PC-3 (cell line): ENCODE results near the gene NMRK2. TPM values are rescaled to one million over a fixed set of nuclear protein-coding genes. Genes with fewer than 3 reads are reported as not detected.

Experiments
- ATAC-seq: fragments of 200-7000 bp; cut with Tn5 transposase; 2 replicates; pipeline ENCODE4 v1.9.1; 2020; ENCODE audit warnings: mild to moderate bottlenecking, moderate library complexity
- BruUV-seq: library from RNA; stranded (reverse); fragments of 400-500 nt; replicated peaks from 2 replicates; lab custom pipeline; 2021; lab: Mats Ljungman, UMichigan
- CTCF ChIA-PET: fragments of 300-600 bp; sonication (Branson Sonifier 250); formaldehyde crosslinking; loops from one replicate; lab custom pipeline; 2022; ENCODE audit warnings: antibody characterized with exemption; lab: Charles Lee
- POLR2A ChIA-PET: fragments of 300-600 bp; sonication (Branson Sonifier 250); formaldehyde crosslinking; loops from one replicate; lab custom pipeline; 2022; ENCODE audit warnings: antibody characterized with exemption; ENCODE audit not compliant: unreplicated experiment; lab: Charles Lee
- DNase-seq: peaks from one replicate; pipeline ENCODE4 v3.0.0-alpha.2; 2015
- H2AFZ ChIP-seq: fragments of 300-600 bp; sonication (generic); 2 replicates; pipeline ENCODE4 v1.6.0; 2016; ENCODE audit warnings: antibody characterized with exemption, low read length
- H3F3A ChIP-seq: fragments of 300-600 bp; sonication (generic); one replicate; pipeline ENCODE4 v1.6.0; 2017; ENCODE audit warnings: antibody characterized with exemption, low read length, control low read depth, mild to moderate bottlenecking; ENCODE audit not compliant: unreplicated experiment
- H3K27ac ChIP-seq: fragments of 300-600 bp; sonication (generic); 2 replicates; pipeline ENCODE4 v1.5.1; 2016; ENCODE audit warnings: mild to moderate bottlenecking, low read length
- H3K27me3 ChIP-seq: fragments of 300-600 bp; sonication (generic); 2 replicates; pipeline ENCODE4 v1.6.1; 2016; ENCODE audit warnings: low read length, mixed read lengths
- H3K36me3 ChIP-seq: fragments of 300-600 bp; sonication (generic); 2 replicates; pipeline ENCODE4 v1.6.1; 2016; ENCODE audit warnings: low read depth, mixed run types, low read length, mixed read lengths
- H3K4me1 ChIP-seq: fragments of 300-600 bp; sonication (generic); 2 replicates; pipeline ENCODE4 v1.5.1; 2016; ENCODE audit warnings: low read length; ENCODE audit not compliant: insufficient read depth
- H3K4me2 ChIP-seq: fragments of 300-600 bp; sonication (generic); 2 replicates; pipeline ENCODE4 v1.6.0; 2016; ENCODE audit warnings: low read length
- H3K4me3 ChIP-seq: fragments of 300-600 bp; sonication (generic); 2 replicates; pipeline ENCODE4 v1.5.1; 2016; ENCODE audit warnings: mild to moderate bottlenecking, low read length, mixed read lengths
- H3K79me2 ChIP-seq: fragments of 300-600 bp; sonication (generic); 2 replicates; pipeline ENCODE4 v1.6.1; 2017; ENCODE audit warnings: low read length, mixed read lengths
- H3K9ac ChIP-seq: fragments of 300-600 bp; sonication (generic); 2 replicates; pipeline ENCODE4 v1.6.0; 2016; ENCODE audit warnings: mild to moderate bottlenecking, low read length
- H3K9me2 ChIP-seq: fragments of 300-600 bp; sonication (generic); replicated peaks from 2 replicates; pipeline ENCODE4 v1.6.1; 2016; ENCODE audit warnings: mixed run types, low read length, mixed read lengths
- H3K9me3 ChIP-seq: fragments of 300-600 bp; sonication (generic); 2 replicates; pipeline ENCODE4 v1.6.1; 2016; ENCODE audit warnings: low read length, mixed read lengths
- H4K20me1 ChIP-seq: fragments of 300-600 bp; sonication (generic); 2 replicates; pipeline ENCODE4 v1.6.1; 2016; ENCODE audit warnings: low read length, mixed read lengths
- EZH2 ChIP-seq: fragments of 300-600 bp; sonication (generic); IDR thresholded peaks from one replicate; pipeline ENCODE4 v1.6.1; 2017; ENCODE audit warnings: antibody characterized with exemption, mild to moderate bottlenecking, low read length; ENCODE audit not compliant: unreplicated experiment
- EZH2phosphoT487 ChIP-seq: fragments of 300-600 bp; sonication (generic); IDR thresholded peaks from 2 replicates; pipeline ENCODE4 v1.6.1; 2018; ENCODE audit warnings: mild to moderate bottlenecking, antibody characterized with exemption, low read length, borderline replicate concordance
- intact Hi-C: fragments of 100-400 bp; cut with micrococcal nuclease; formaldehyde crosslinking; loops from 2 replicates; pipeline ENCODE4 v1.9.0; 2023
- total RNA-seq: library from RNA; depleted of rRNA; stranded (reverse); fragments of >200 nt; gene quantifications from 2 replicates; pipeline ENCODE4 v1.2.3, GENCODE V29; 2014
- TF ChIP-seq, protein P1 (sequence below): fragments of 300-600 bp; sonication (generic); conservative IDR thresholded peaks from 2 replicates; pipeline ENCODE4 v1.5.1; 2017; ENCODE audit warnings: antibody characterized with exemption, low read depth, mild to moderate bottlenecking, low read length

Gene NMRK2
- total RNA-seq, 1 experiment from 2014 or later = not detected

DNA sequence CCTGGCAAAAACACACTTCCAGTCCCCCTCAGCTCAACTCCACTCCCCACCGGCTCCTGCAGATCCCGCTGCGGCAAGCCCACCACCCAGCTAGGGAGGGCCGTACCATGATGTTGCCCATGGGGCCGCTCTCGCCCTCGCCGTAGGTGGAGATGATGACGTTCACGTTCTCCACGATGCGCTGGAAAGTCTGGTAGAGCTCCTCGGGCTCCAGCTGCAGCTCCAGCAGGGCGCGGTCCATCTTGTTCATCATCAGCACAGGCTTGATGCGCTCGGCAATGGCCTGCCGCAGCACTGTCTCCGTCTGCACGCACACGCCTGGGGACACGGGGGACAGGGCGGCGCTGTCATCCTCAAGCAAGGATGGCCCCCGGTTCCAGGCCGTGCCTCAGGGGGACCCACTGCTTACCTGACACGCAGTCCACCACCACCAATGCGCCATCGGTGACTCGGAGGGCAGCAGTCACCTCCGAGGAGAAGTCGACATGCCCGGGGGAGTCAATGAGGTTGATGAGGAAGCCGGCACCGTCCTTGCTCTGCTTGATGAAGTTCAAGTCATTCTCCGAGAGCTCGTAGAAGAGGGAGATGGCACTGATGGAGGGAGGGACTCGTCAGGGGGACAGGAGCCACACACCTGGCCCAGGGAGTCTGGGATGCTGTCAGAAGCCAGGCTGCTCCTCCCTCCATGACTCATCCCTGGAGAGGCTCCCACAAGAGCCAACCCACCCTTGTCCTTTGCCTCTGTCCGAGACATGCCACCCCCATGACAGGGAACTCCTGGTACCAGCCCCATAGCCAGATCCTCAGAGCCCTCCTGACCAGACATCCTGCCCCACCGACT lies 50.1 kb downstream of the NMRK2 start:
- no TSS peak for BruUV-seq
- H3K4me3 ChIP-seq = peak overlapping the region; percentile 97
- H3K9ac ChIP-seq = peak overlapping the region; percentile 96
- POLR2A ChIA-PET = no interaction called here
- H3K27ac ChIP-seq = no peak overlapping the region
- no peaks in the 10 kb centered on the region for H3K9me2 ChIP-seq
- peak overlapping the region; percentile 99 for H3K4me2 ChIP-seq
- H3K79me2 ChIP-seq = peaks cover 66% of the 10 kb centered on the region
- ATAC-seq (peak; percentile 40), DNase-seq (peak; percentile 62)
- CTCF ChIA-PET = interaction anchor here (0.7 kb wide), 1 partner anchor 395 kb away, joined by 3 read pairs; no protein-coding TSS in a partner anchor
- H3K36me3 ChIP-seq = peaks cover 66% of the 10 kb centered on the region
- H3F3A ChIP-seq = peaks cover 4% of the 10 kb centered on the region
- H3K27me3 ChIP-seq = no peaks in the 10 kb centered on the region
- TF ChIP-seq, protein P1, sequence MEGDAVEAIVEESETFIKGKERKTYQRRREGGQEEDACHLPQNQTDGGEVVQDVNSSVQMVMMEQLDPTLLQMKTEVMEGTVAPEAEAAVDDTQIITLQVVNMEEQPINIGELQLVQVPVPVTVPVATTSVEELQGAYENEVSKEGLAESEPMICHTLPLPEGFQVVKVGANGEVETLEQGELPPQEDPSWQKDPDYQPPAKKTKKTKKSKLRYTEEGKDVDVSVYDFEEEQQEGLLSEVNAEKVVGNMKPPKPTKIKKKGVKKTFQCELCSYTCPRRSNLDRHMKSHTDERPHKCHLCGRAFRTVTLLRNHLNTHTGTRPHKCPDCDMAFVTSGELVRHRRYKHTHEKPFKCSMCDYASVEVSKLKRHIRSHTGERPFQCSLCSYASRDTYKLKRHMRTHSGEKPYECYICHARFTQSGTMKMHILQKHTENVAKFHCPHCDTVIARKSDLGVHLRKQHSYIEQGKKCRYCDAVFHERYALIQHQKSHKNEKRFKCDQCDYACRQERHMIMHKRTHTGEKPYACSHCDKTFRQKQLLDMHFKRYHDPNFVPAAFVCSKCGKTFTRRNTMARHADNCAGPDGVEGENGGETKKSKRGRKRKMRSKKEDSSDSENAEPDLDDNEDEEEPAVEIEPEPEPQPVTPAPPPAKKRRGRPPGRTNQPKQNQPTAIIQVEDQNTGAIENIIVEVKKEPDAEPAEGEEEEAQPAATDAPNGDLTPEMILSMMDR = no peak
- TF ChIP-seq EZH2 = no peak
- no peak for TF ChIP-seq EZH2phosphoT487
- H3K4me1 ChIP-seq = peaks cover 20% of the 10 kb centered on the region
- peaks cover 67% of the 10 kb centered on the region for H4K20me1 ChIP-seq
- intact Hi-C loops = no loop called here
- no peak overlapping the region for H2AFZ ChIP-seq
- H3K9me3 ChIP-seq = no peaks in the 10 kb centered on the region

DNA sequence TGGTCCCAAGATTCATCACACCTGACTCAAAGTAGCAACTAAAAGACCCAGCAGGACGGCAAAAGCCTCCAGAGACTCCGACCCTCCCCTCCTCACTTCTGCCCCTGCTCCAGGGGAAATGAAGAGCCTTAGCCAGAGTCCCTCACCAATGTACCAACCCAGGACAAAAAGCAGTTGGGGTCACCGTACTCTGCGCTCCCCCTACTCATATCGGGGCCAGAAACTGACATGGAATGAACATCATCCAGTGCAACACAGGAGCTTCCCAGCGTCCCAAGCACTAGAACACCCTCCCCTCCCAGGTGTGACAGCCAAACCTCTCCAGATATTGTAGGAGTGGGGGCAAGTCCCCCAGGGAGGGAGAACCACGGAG lies 50.7 kb downstream of the NMRK2 start:
- CTCF ChIA-PET = no interaction called here
- Histone ChIP-seq H2AFZ (no peak overlapping the region), H3F3A (peaks cover 4% of the 10 kb centered on the region), H3K9me2 (no peaks in the 10 kb centered on the region), H3K4me1 (peaks cover 20% of the 10 kb centered on the region), H3K9ac (peak overlapping the region; percentile 96), H3K4me3 (peak overlapping the region; percentile 97), H3K27me3 (no peaks in the 10 kb centered on the region), H3K4me2 (peak overlapping the region; percentile 99), H3K9me3 (no peaks in the 10 kb centered on the region), H3K27ac (peak overlapping the region; percentile 21; the same call in 1 of the 2 replicates), H4K20me1 (peaks cover 63% of the 10 kb centered on the region), H3K79me2 (peaks cover 63% of the 10 kb centered on the region), H3K36me3 (peaks cover 61% of the 10 kb centered on the region)
- TF ChIP-seq EZH2phosphoT487 = no peak
- TF ChIP-seq, protein P1 = no peak
- TF ChIP-seq EZH2 = no peak
- intact Hi-C loops = no loop called here
- POLR2A ChIA-PET = no interaction called here
- DNase-seq (no peak), ATAC-seq (no peak)
- no TSS peak for BruUV-seq
